Pericardium fibroblast (primary cell): ENCODE data around the gene DEF6. TPM values are rescaled to one million over a fixed set of nuclear protein-coding genes. Genes with fewer than 3 reads are reported as not detected.

Experiments
- total RNA-seq: library from RNA; depleted of rRNA; stranded (reverse); fragments of >200 nt; gene quantifications from 2 replicates; pipeline ENCODE4 v1.2.3, GENCODE V29; 2015

The DEF6 gene, protein sequence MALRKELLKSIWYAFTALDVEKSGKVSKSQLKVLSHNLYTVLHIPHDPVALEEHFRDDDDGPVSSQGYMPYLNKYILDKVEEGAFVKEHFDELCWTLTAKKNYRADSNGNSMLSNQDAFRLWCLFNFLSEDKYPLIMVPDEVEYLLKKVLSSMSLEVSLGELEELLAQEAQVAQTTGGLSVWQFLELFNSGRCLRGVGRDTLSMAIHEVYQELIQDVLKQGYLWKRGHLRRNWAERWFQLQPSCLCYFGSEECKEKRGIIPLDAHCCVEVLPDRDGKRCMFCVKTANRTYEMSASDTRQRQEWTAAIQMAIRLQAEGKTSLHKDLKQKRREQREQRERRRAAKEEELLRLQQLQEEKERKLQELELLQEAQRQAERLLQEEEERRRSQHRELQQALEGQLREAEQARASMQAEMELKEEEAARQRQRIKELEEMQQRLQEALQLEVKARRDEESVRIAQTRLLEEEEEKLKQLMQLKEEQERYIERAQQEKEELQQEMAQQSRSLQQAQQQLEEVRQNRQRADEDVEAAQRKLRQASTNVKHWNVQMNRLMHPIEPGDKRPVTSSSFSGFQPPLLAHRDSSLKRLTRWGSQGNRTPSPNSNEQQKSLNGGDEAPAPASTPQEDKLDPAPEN
- 0.70 and 2.5 TPM in 2 replicates for total RNA-seq

DNA sequence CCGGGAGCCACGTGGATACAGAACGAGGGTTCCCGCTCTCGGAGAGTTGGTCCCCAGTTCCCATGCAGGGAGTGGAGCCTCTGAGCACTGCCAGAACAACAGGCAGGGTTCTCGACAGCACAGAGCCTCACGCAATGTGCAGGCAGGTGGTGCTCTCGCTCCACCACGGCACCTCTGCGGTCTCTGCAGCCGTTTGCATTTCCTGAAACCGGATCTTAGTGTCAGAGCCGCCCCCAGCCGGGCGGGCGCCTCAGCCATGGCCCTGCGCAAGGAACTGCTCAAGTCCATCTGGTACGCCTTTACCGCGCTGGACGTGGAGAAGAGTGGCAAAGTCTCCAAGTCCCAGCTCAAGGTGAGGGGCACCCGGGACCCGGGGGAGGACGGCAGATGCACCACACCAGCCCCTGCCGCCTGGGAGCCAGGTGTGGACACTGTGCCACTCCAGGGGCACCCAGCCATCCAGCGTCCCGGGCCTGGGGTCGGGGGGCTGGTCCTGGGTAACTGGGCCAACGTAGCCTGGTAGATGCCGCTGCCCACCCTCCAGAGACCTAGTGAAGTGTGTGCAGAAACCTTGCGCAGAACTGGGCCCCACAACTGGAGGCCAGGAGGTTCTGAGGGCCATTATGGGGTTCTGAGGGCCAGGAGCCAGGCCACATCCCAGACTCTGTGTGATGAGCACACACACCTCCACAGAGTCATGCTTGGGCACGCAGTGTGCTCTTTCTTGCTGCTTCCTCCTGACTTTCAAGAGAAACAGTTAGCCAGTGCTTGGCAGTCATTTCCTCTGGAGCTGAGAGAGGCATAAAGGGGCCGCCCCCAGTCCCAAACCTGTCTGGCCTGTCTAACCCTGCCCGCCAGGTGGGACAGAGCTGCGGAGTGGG, at the start of gene DEF6:
Gene DEF6, plus strand, starts transcription at position 218 of the 881 bp plus-strand sequence. Its CDS starts 39 bp downstream, at position 257.

GRCh38 chr6:35259194-35259947, 38.2 kb upstream of the DEF6 start, which contains the start of gene ZNF76:
Gene ZNF76, plus strand, starts transcription at chr6:35259735. Its CDS starts 21,417 bp downstream, at chr6:35281152.

DNA sequence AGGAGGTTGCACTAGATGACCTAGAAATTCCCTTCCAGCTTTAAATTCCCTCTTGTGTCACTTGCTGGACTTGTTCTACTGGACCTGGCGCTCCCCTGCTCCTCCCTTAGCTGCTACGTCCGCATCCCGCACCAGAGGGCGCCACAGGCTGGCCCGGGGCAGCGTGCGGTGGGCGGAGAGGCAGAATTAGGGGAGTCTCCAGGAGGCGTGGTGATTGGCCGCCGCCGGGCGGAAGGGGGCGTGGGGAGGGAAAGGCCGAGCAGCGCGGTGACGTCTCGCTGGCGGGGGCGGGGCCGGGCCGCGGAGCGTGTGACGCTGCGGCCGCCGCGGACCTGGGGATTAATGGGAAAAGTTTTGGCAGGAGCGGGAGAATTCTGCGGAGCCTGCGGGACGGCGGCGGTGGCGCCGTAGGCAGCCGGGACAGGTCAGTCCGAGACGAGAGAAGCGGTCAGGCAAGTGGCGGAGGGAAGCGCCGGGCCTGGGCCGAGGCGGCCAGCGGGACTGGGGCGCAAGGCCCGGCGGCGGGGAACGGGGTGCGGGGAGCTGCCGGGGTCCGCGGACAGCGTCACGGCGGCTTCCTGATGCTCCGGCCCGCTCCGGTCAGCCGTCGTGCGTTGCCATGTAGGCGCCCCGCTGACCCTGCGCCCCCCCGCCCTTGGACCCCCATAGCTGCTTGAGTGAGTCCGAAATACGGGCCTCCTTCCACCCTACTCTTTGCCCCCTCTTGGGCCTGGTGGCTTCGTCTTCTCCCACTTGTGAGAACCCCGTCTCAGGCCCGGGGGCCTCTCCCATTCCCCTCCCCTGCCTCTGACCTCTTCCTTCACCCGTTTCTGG, 44.9 kb downstream of the DEF6 start, which contains the start of gene PPARD:
Gene PPARD, plus strand, starts transcription at position 301 of the 834 bp plus-strand sequence. CDS start 68,530 bp downstream, outside the sequence.

Other genes starting within 250 kb of the DEF6 start
- not detected in 2 replicates for gene TCP11, start 156.5 kb upstream of the DEF6 start, total RNA-seq
- gene SCUBE3, start 83.9 kb upstream of the DEF6 start, total RNA-seq = 3.7 and 4.2 TPM in 2 replicates
- gene ZNF76, start 38.1 kb upstream of the DEF6 start, total RNA-seq = 12.3 and 16.1 TPM in 2 replicates
- 13.9 and 17.5 TPM in 2 replicates for gene PPARD, start 44.7 kb downstream of the DEF6 start, total RNA-seq
- gene FANCE, start 154.5 kb downstream of the DEF6 start, total RNA-seq = 4.9 and 5.0 TPM in 2 replicates
- gene RPL10A, start 170.6 kb downstream of the DEF6 start, total RNA-seq = 1,925 and 2,821 TPM in 2 replicates
- 14.9 and 29.2 TPM in 2 replicates for gene TEAD3, start 199.3 kb downstream of the DEF6 start, total RNA-seq
- not detected in 2 replicates for gene TULP1, start 215.1 kb downstream of the DEF6 start, total RNA-seq